Measurements from ENCODE around the gene CTIF.

- TF ChIP-seq CTCF (IDR thresholded peaks at IDR 0.05; ENCODE audit: low read length), result no peak
- TF ChIP-seq EZH2 (optimal IDR thresholded peaks at IDR 0.05; ENCODE audit: low read depth, low read length), result no peak
Measured at GRCh38 chr18:48826271-48826670, 287.4 kb downstream of the CTIF start.

All from MM.1S (cell line).